ENCODE measurements around the gene TUBA1C. TPM values are rescaled to one million over a fixed set of nuclear protein-coding genes. Genes with fewer than 3 reads are reported as not detected.

Gene TUBA1C
- total RNA-seq, 4 donors from 2014 or later: 122 to 210 (median 131) TPM

DNA sequence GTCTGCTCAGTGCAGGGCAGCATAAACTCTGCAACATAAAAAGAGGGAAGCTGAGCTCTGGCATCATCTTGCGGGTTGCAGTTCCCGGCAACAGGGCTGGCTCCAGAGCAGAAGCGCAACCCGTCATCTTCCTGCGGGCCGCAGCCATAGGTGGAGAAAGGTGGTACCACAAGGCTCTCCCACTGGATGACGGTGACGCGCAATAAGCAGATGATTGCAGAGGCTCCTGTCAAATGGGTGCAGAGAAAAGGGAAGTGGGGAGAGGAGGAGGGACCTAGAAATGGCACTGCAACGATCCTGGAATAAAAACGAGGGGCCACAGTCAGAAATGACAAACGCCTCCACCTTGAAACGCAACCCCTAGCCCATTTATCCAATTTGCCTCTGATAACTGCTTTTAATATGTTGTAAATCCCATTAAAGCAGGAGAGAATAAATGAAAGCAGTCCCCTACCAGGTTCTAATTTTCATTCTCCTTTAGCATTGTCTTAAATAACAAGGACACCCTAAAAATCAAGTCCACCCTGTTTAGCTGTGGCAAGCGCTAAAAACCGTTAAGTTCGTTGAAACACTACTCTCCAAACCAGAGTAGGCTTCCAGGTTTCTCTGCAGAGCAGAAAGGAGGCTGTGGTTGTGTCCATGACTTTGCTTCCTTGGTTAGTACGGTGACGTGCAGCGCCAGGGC is 30.9 kb upstream of the TUBA1C start:
- no peaks in the 10 kb centered on the region for H3K9me3 ChIP-seq

GRCh38 chr12:49236423-49236822 is 28.5 kb upstream of the TUBA1C start:
- WGBS, 2 donors (ENCODE audit: low coverage in 1 of 2): 61 to 82% methylated on average over 1 of the region's 1 CpG
- H3K27ac ChIP-seq: no peak overlapping the region
- peaks cover 9 to 30% (median 22%) of the 10 kb centered on the region in 3 donors for H3K4me1 ChIP-seq
- TF ChIP-seq, protein P1, sequence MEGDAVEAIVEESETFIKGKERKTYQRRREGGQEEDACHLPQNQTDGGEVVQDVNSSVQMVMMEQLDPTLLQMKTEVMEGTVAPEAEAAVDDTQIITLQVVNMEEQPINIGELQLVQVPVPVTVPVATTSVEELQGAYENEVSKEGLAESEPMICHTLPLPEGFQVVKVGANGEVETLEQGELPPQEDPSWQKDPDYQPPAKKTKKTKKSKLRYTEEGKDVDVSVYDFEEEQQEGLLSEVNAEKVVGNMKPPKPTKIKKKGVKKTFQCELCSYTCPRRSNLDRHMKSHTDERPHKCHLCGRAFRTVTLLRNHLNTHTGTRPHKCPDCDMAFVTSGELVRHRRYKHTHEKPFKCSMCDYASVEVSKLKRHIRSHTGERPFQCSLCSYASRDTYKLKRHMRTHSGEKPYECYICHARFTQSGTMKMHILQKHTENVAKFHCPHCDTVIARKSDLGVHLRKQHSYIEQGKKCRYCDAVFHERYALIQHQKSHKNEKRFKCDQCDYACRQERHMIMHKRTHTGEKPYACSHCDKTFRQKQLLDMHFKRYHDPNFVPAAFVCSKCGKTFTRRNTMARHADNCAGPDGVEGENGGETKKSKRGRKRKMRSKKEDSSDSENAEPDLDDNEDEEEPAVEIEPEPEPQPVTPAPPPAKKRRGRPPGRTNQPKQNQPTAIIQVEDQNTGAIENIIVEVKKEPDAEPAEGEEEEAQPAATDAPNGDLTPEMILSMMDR (IDR thresholded peaks at IDR 0.05): no peak
- no peak for TF ChIP-seq EP300 (IDR thresholded peaks at IDR 0.05)
- TF ChIP-seq POLR2A (IDR thresholded peaks at IDR 0.05): no peak
- TF ChIP-seq POLR2AphosphoS5 (IDR thresholded peaks at IDR 0.05): no peak
- no peaks in the 10 kb centered on the region for H3K27me3 ChIP-seq
- no peak overlapping the region for H3K4me3 ChIP-seq
- no peak for ATAC-seq
- no peaks in the 10 kb centered on the region for H3K9me3 ChIP-seq
- no peaks in the 10 kb centered on the region for H3K36me3 ChIP-seq

More for the DNA sequence above, 30.9 kb upstream of the TUBA1C start:
- Histone ChIP-seq H3K27ac (peak overlapping the region; percentile 86 to 90 (median 88)), H3K4me3 (peak overlapping the region in 1 of 2 donors; percentile 56), H3K4me1 (peaks cover 9 to 30% (median 22%) of the 10 kb centered on the region in 3 donors), H3K27me3 (no peaks in the 10 kb centered on the region), H3K36me3 (no peaks in the 10 kb centered on the region)
- no peak for TF ChIP-seq EP300 (IDR thresholded peaks at IDR 0.05)
- 29 to 34% methylated on average over 8 of the region's 19 CpGs for whole genome bisulfite sequencing, 2 donors (ENCODE audit: low coverage in 1 of 2)
- ATAC-seq: peak; percentile 8

GRCh38 chr12:49243631-49244030 is 21.3 kb upstream of the TUBA1C start:
- H3K27ac ChIP-seq: no peak overlapping the region
- no peak for ATAC-seq
- 93 to 96% methylated on average over 2 to 5 of the region's 5 CpGs for WGBS, 2 donors (ENCODE audit: low coverage in 1 of 2)

DNA sequence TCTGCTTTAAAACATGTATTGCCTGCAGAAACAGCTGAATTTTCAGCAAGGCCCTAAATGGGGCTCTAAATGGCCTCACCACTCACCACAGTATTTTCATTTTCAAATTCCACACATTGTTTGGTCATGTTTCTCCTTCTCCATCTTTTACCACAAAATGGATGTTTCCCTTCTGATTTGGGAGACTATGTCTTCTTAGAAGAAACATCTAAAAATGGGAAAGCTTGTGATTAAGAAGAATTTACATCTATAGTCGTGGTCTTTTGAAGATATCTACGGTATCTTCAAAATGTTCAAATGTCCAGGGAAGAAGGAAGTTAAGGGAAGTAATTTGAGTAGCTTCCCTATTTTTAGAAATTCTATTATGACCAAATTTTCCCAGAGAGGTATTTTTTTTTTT is 20.7 kb upstream of the TUBA1C start:
- ATAC-seq: no peak
- no peaks in the 10 kb centered on the region for H3K27me3 ChIP-seq
- 65 to 69% methylated on average over 2 of the region's 2 CpGs for WGBS, 2 donors (ENCODE audit: low coverage in 1 of 2)
- no peaks in the 10 kb centered on the region for H3K36me3 ChIP-seq
- TF ChIP-seq POLR2A (IDR thresholded peaks at IDR 0.05) (no peak), EP300 (IDR thresholded peaks at IDR 0.05) (no peak), POLR2AphosphoS5 (IDR thresholded peaks at IDR 0.05) (no peak)
- TF ChIP-seq, protein P1 (IDR thresholded peaks at IDR 0.05): no peak
- no peak overlapping the region for H3K4me3 ChIP-seq
- H3K27ac ChIP-seq: no peak overlapping the region
- H3K4me1 ChIP-seq: no peaks in the 10 kb centered on the region
- no peaks in the 10 kb centered on the region for H3K9me3 ChIP-seq

More at GRCh38 chr12:49243631-49244030, 21.3 kb upstream of the TUBA1C start:
- H3K36me3 ChIP-seq: no peaks in the 10 kb centered on the region
- TF ChIP-seq, protein P1 (IDR thresholded peaks at IDR 0.05): no peak
- no peak for TF ChIP-seq POLR2A (IDR thresholded peaks at IDR 0.05)
- no peak for TF ChIP-seq EP300 (IDR thresholded peaks at IDR 0.05)
- no peak for TF ChIP-seq POLR2AphosphoS5 (IDR thresholded peaks at IDR 0.05)
- H3K27me3 ChIP-seq: no peaks in the 10 kb centered on the region
- no peak overlapping the region for H3K4me3 ChIP-seq
- H3K4me1 ChIP-seq: no peaks in the 10 kb centered on the region
- H3K9me3 ChIP-seq: no peaks in the 10 kb centered on the region

DNA sequence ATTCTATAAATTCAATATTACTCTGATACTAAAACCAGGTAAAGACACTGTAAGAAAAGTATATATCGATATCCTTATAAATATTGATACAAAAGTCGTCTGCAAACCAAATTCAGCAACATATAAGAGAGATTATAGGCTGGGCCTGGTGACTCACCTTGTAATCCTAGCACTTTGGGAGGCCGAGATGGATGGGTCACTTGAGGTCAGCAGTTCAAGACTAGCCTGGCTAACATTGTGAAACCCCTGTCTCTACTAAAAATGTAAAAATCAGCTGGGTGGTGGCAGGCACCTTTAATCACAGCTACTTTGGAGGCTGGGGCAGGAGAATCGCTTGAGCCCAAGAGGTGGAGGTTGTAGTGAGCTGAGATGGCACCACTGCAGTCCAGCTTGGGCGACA is 13.5 kb upstream of the TUBA1C start:
- Histone ChIP-seq H3K27me3 (no peaks in the 10 kb centered on the region), H3K36me3 (no peaks in the 10 kb centered on the region), H3K27ac (no peak overlapping the region), H3K4me1 (no peaks in the 10 kb centered on the region), H3K4me3 (no peak overlapping the region), H3K9me3 (no peaks in the 10 kb centered on the region)
- 91 to 94% methylated on average over 5 of the region's 5 CpGs for WGBS, 2 donors (ENCODE audit: low coverage in 1 of 2)
- TF ChIP-seq EP300 (IDR thresholded peaks at IDR 0.05) (no peak), POLR2AphosphoS5 (IDR thresholded peaks at IDR 0.05) (no peak), POLR2A (IDR thresholded peaks at IDR 0.05) (no peak)
- TF ChIP-seq, protein P1 (IDR thresholded peaks at IDR 0.05): no peak
- no peak for ATAC-seq

All from gastroesophageal sphincter (tissue), 4 donors.